HG03442 (cell line): ENCODE data around the gene CAPNS1.
"Not testable (repeated sequence)": the region's sequence is repeated elsewhere in the genome, so short reads cannot be mapped to it uniquely, and the experiment has no call there.

Experiments
- ATAC-seq: cut with Tn5 transposase; IDR thresholded peaks from one replicate; pipeline ENCODE4 v1.9.1; 2021; ENCODE audit warnings: mild to moderate bottlenecking, moderate library complexity; ENCODE audit not compliant: unreplicated experiment

The CAPNS1 gene

GRCh38 chr19:36149673-36150406 is 10.0 kb downstream of the CAPNS1 start:
- no peak for ATAC-seq

- ATAC-seq = no peak
These were observed 10.7 kb downstream of the CAPNS1 start for GRCh38 chr19:36150586-36150985.

GRCh38 chr19:36151144-36152018 is 11.5 kb downstream of the CAPNS1 start:
- no peak for ATAC-seq

GRCh38 chr19:36152019-36152351 is 12.1 kb downstream of the CAPNS1 start:
- no peak for ATAC-seq

GRCh38 chr19:36152352-36153091 is 12.7 kb downstream of the CAPNS1 start, which contains the start of gene COX7A1:
Gene COX7A1, minus strand, starts transcription at chr19:36152447. Its CDS starts 40 bp downstream, at chr19:36152407.
- ATAC-seq = no peak

- ATAC-seq = no peak
These were observed 13.3 kb downstream of the CAPNS1 start for GRCh38 chr19:36153126-36153525.

- no peak for ATAC-seq
These were observed 21.1 kb downstream of the CAPNS1 start for GRCh38 chr19:36160821-36161596.

GRCh38 chr19:36163813-36164212 is 23.9 kb downstream of the CAPNS1 start:
- ATAC-seq = no peak

- ATAC-seq = no peak
These were observed 29.4 kb downstream of the CAPNS1 start for GRCh38 chr19:36169084-36169760.

GRCh38 chr19:36172852-36173251 is 33.0 kb downstream of the CAPNS1 start:
- no peak for ATAC-seq

- not testable (repeated sequence) for ATAC-seq
These were observed 34.0 kb downstream of the CAPNS1 start for GRCh38 chr19:36173846-36174245.

- ATAC-seq = not testable (repeated sequence)
These were observed 39.2 kb downstream of the CAPNS1 start for GRCh38 chr19:36179077-36179476.

- no peak for ATAC-seq
These were observed 42.9 kb downstream of the CAPNS1 start for GRCh38 chr19:36182612-36183244.

GRCh38 chr19:36183245-36183628 is 43.4 kb downstream of the CAPNS1 start:
- ATAC-seq = no peak

- not testable (repeated sequence) for ATAC-seq
These were observed 46.9 kb downstream of the CAPNS1 start for GRCh38 chr19:36186722-36187121.

- ATAC-seq = no peak
These were observed 56.4 kb downstream of the CAPNS1 start for GRCh38 chr19:36196249-36196648.

GRCh38 chr19:36198119-36198518 is 58.3 kb downstream of the CAPNS1 start:
- no peak for ATAC-seq
